GM12874 (cell line): Measurements from ENCODE around the gene CNTNAP2.

Source experiments
- TF ChIP-seq, protein P1 (sequence below): IDR thresholded peaks from 2 replicates; pipeline ENCODE4 v1.5.1; 2011; ENCODE audit warnings: low read depth, mild to moderate bottlenecking, control low read depth, low read length, moderate library complexity; ENCODE audit not compliant: insufficient read depth

The CNTNAP2 gene

GRCh38 chr7:146661929-146662328, 545.3 kb downstream of the CNTNAP2 start:
- TF ChIP-seq, protein P1, sequence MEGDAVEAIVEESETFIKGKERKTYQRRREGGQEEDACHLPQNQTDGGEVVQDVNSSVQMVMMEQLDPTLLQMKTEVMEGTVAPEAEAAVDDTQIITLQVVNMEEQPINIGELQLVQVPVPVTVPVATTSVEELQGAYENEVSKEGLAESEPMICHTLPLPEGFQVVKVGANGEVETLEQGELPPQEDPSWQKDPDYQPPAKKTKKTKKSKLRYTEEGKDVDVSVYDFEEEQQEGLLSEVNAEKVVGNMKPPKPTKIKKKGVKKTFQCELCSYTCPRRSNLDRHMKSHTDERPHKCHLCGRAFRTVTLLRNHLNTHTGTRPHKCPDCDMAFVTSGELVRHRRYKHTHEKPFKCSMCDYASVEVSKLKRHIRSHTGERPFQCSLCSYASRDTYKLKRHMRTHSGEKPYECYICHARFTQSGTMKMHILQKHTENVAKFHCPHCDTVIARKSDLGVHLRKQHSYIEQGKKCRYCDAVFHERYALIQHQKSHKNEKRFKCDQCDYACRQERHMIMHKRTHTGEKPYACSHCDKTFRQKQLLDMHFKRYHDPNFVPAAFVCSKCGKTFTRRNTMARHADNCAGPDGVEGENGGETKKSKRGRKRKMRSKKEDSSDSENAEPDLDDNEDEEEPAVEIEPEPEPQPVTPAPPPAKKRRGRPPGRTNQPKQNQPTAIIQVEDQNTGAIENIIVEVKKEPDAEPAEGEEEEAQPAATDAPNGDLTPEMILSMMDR = no peak

DNA sequence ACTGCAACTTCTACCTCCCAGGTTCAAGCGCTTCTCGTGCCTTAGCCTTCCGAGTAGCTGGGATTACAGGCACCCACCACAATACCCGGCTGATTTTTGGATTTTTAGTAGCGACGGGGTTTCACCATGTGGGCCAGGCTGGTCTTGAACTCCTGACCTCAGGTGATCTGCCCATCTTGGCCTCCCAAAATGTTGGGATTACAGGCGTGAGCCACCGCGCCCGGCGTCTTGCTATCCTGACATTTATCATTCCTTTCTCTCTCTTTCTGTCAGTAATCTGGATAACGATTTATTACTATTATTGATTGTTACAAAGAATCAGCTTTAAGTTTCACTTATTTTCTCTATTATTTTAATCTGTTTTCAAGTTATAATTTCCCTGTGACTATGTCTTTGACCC, 548.4 kb downstream of the CNTNAP2 start:
- TF ChIP-seq, protein P1 = no peak

DNA sequence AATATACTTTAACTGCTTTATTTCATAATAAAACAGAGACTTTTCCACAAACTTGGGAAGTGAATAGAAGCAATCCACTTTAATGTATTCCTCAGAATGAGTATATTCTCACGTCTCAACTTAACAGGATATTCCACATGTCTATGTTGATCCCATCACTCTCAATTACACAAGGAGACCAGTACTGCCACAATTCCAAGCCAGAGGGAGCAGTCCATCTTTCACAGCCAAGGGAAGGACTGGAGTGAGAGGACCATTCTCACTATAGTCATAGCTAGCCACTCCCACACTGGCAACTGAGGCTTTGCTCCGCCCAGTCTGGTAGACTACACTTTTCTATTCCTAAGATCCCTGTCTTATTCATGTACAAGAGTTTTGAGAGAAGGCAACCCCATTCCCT, 553.9 kb downstream of the CNTNAP2 start:
- TF ChIP-seq, protein P1 = no peak

- TF ChIP-seq, protein P1 = no peak
These were observed 564.9 kb downstream of the CNTNAP2 start for GRCh38 chr7:146681487-146681886.

DNA sequence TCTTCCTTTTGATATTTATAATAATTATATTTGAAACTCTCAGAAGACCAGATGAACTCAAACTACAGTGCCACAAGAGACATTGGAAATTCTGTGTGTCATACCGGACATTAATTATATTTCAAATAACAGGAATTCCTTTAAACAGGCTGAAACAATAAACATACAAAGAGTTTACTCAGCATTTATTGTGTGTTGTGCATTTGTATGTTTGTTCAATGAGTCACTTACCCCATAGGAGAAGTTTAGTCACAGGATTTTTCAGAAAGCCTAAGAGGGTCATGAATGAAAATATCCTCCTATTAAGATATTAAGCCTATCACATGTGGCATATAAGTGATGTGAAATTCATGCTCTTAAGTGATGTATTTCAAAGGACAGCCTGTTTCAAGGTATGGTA, 566.8 kb downstream of the CNTNAP2 start:
- TF ChIP-seq, protein P1 = no peak

- TF ChIP-seq, protein P1 = no peak
These were observed 574.4 kb downstream of the CNTNAP2 start for GRCh38 chr7:146690987-146691386.

DNA sequence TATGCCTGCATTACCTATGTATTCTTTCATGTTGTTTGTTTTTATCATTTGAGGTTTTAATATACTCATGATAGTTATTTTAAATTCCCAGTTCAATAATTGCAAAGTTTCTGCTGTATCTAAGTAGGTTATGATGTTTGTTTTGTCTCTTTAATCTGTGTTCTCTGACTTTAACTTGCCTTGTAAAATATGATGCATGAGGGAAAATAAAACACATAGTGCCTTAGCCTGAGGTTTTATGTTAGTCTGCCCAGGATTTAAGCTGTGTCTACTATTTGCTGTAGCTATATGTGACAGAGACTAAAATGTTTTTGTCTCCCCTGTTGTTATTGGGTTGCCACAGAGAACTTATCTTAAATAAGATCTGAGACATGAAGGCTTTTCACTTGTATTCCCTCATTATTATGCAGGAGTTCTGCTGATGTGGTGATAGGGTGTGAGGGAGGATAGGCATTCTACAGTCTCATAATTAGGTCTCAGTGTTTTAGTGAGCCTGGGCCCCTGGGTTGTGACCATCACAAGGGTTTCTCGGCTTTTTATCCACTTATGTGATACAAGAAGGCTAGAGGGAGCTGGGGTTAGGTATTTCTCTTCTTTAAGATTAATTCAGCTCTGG, 582.5 kb downstream of the CNTNAP2 start:
- TF ChIP-seq, protein P1 = no peak
